Measurements from ENCODE around the gene GRIN3B.

GRCh38 chr19:1000095-1000494 is at the start of gene GRIN3B:
- TF ChIP-seq, protein P1, sequence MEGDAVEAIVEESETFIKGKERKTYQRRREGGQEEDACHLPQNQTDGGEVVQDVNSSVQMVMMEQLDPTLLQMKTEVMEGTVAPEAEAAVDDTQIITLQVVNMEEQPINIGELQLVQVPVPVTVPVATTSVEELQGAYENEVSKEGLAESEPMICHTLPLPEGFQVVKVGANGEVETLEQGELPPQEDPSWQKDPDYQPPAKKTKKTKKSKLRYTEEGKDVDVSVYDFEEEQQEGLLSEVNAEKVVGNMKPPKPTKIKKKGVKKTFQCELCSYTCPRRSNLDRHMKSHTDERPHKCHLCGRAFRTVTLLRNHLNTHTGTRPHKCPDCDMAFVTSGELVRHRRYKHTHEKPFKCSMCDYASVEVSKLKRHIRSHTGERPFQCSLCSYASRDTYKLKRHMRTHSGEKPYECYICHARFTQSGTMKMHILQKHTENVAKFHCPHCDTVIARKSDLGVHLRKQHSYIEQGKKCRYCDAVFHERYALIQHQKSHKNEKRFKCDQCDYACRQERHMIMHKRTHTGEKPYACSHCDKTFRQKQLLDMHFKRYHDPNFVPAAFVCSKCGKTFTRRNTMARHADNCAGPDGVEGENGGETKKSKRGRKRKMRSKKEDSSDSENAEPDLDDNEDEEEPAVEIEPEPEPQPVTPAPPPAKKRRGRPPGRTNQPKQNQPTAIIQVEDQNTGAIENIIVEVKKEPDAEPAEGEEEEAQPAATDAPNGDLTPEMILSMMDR (IDR thresholded peaks at IDR 0.05) = peak; percentile 11 to 51 (median 38)
- TF ChIP-seq POLR2A (IDR thresholded peaks at IDR 0.05) = no peak
